ENCODE data around the gene ICA1. TPM values are rescaled to one million over a fixed set of nuclear protein-coding genes. Genes with fewer than 3 reads are reported as not detected.

Gene ICA1
- total RNA-seq, 6 experiments from 2014 or later, result not detected

DNA sequence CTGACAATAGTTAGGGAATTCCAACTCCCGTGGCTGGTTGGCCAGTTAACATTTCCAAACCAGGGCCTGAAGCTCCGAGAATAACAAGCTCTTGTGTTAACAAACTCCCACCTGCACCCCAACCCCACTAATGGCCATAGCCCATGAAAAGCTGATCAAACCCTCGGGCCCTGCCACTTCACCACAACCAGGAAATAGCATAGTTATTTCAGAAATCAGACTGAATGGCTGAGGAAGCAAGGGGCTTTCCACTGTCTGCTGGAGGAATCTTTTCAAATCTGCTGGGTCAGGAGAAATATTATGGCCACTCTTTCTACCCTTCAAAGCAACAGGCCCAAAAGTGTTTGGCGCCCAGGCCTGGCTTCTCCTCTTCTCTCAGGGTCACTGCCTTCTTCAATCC lies 147.8 kb downstream of the ICA1 start:
- DNase-seq, result no peak
- no peaks in the 10 kb centered on the region for H3K36me3 Mint-ChIP-seq (ENCODE audit: low read depth)
- no peaks in the 10 kb centered on the region for H3K9me3 Mint-ChIP-seq
- H3K27me3 Mint-ChIP-seq (ENCODE audit: insufficient read depth), result peaks cover 22% of the 10 kb centered on the region
- TF ChIP-seq CTCF (IDR thresholded peaks at IDR 0.05), result no peak
- H3K4me3 Mint-ChIP-seq, result no peak overlapping the region
- peaks cover 11% of the 10 kb centered on the region for H3K4me1 Mint-ChIP-seq (ENCODE audit: low read depth)
- H3K27ac Mint-ChIP-seq, result no peak overlapping the region

DNA sequence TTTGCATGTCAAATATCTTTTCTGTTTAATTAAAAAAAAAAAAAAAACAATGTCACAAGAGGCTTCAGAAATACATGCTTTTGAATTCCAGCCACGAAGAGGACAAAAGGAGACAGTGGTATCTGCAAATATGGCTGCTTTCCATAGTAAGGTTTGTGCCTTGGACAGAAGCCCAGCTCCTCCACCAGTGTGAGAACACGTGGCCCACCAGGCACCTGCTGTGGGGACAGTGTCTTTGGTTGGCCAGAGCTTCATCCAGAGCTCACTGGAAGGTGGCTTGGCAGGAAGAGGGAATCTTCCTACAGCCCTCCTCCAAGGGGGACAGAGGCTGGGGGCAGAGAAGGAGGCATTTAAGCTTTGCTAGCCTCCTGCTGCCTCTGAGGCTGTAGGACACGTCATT lies 148.8 kb downstream of the ICA1 start:
- DNase-seq, result no peak
- no peak for TF ChIP-seq CTCF (IDR thresholded peaks at IDR 0.05)
- Mint-ChIP-seq H3K9me3 (no peaks in the 10 kb centered on the region), H3K4me3 (no peak overlapping the region), H3K27me3 (ENCODE audit: insufficient read depth) (peaks cover 17% of the 10 kb centered on the region), H3K4me1 (ENCODE audit: low read depth) (peaks cover 15% of the 10 kb centered on the region), H3K36me3 (ENCODE audit: low read depth) (no peaks in the 10 kb centered on the region), H3K27ac (no peak overlapping the region)

- Mint-ChIP-seq H3K4me3 (no peak overlapping the region), H3K4me1 (ENCODE audit: low read depth) (peaks cover 15% of the 10 kb centered on the region), H3K36me3 (ENCODE audit: low read depth) (no peaks in the 10 kb centered on the region), H3K27ac (no peak overlapping the region), H3K9me3 (no peaks in the 10 kb centered on the region), H3K27me3 (ENCODE audit: insufficient read depth) (peaks cover 17% of the 10 kb centered on the region)
- DNase-seq, result no peak
- TF ChIP-seq CTCF (IDR thresholded peaks at IDR 0.05), result no peak
Observed at GRCh38 chr7:8112685-8113084, 149.3 kb downstream of the ICA1 start.

- no peak for DNase-seq
- no peak overlapping the region for H3K27ac Mint-ChIP-seq
- no peak for TF ChIP-seq CTCF (IDR thresholded peaks at IDR 0.05)
- no peak overlapping the region for H3K4me3 Mint-ChIP-seq
- peaks cover 12% of the 10 kb centered on the region; the same call in 1 of the 2 replicates for H3K27me3 Mint-ChIP-seq (ENCODE audit: insufficient read depth)
- H3K9me3 Mint-ChIP-seq, result no peaks in the 10 kb centered on the region
- peaks cover 15% of the 10 kb centered on the region for H3K4me1 Mint-ChIP-seq (ENCODE audit: low read depth)
- H3K36me3 Mint-ChIP-seq (ENCODE audit: low read depth), result no peaks in the 10 kb centered on the region
Observed at GRCh38 chr7:8111282-8111960, 150.5 kb downstream of the ICA1 start.

DNA sequence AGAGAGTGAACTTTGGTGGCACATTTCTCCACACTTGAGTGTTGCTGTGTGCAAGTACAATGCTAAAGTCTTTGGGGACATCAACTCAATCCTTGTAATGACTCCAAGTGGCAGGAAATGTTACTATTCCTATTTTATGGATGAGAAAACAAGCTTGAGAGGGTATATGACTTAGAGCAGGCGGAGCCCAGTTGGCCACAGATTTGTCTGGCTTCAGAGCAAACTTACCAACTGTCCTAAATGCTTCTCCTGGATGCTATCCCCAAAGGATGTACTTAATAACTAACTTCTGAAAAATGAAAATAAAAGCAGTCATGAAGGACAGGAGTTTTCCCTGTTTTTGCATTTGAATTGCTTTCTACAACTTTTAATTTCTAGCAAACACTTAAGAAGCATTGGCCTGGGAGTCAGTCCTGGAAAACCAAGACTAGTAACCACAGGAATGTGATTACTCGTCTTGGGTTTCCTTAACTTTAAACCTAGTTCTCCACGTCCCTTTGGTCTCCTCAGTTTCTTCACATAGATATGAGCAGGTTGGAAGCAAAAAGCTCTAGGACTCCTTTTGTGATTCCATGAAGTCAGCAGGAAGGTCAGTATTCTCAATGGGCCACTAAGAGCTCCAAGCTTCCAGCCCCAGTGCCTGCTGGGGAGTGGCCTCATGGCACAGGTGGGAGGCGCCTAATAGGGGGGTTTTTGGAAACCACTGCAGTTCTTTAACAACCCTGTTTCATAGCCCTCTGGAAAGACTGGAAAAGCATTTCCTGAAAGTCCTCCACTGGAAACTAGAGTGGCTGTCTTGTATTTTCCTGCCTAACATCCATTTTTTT lies 152.6 kb downstream of the ICA1 start:
- Mint-ChIP-seq H3K9me3 (no peaks in the 10 kb centered on the region), H3K4me3 (no peak overlapping the region), H3K27ac (no peak overlapping the region), H3K4me1 (ENCODE audit: low read depth) (peaks cover 15% of the 10 kb centered on the region), H3K27me3 (ENCODE audit: insufficient read depth) (peaks cover 12% of the 10 kb centered on the region), H3K36me3 (ENCODE audit: low read depth) (no peaks in the 10 kb centered on the region)
- no peak for TF ChIP-seq CTCF (IDR thresholded peaks at IDR 0.05)
- peak; percentile 35 for DNase-seq
